AG04450 (cell line): ENCODE measurements around the gene MEN1. TPM values are rescaled to one million over a fixed set of nuclear protein-coding genes. Genes with fewer than 3 reads are reported as not detected.

ENCODE experiments used
- CTCF ChIA-PET: fragments of 300-600, 350-600 bp; formaldehyde crosslinking; extraction: SDS; loops from one replicate; lab custom pipeline; 2022; ENCODE audit warnings: antibody characterized with exemption, inconsistent platforms; lab: Charles Lee
- POLR2A ChIA-PET: fragments of 350-600 bp; formaldehyde crosslinking; extraction: SDS; loops from one replicate; lab custom pipeline; 2021; ENCODE audit warnings: antibody characterized with exemption, inconsistent platforms; lab: Yijun Ruan, JAX
- DNase-seq: peaks from one replicate; pipeline ENCODE4 v3.0.0-alpha.2; 2011; ENCODE audit warnings: low read depth, low spot score
- H3K27ac ChIP-seq: one replicate; pipeline ENCODE4 v1.5.1; 2012; ENCODE audit warnings: low read depth, low read length, control low read depth
- H3K27me3 ChIP-seq: one replicate; pipeline ENCODE4 v1.6.0; 2012; ENCODE audit warnings: low read length; ENCODE audit not compliant: control insufficient read depth, insufficient read depth
- H3K4me3 ChIP-seq: 2 replicates; pipeline ENCODE4 v1.5.1; 2011; ENCODE audit warnings: mild to moderate bottlenecking, low read depth, low read length, control low read depth
- H3K9me3 ChIP-seq: 2 replicates; pipeline ENCODE4 v1.5.1; 2012; ENCODE audit warnings: low read length; ENCODE audit not compliant: control insufficient read depth, insufficient read depth
- CTCF ChIP-seq: IDR thresholded peaks from 2 replicates; pipeline ENCODE4 v1.5.1; 2011; ENCODE audit warnings: low read depth, low read length, control low read depth, inconsistent platforms
- polyA plus RNA-seq: library from polyadenylated mRNA; depleted of rRNA; stranded (reverse); fragments of >200 nt; gene quantifications from 2 replicates; pipeline ENCODE4 v1.2.3, GENCODE V29; 2011

Gene MEN1
- polyA plus RNA-seq, 1 experiment, result 15.0 TPM

- H3K27ac ChIP-seq, result no peak overlapping the region
- H3K9me3 ChIP-seq, result no peaks in the 10 kb centered on the region
- POLR2A ChIA-PET, result interaction anchor here (0.6 kb wide), 1 partner anchor 30 kb away, joined by 3 read pairs; no protein-coding TSS in a partner anchor
- no peaks in the 10 kb centered on the region for H3K27me3 ChIP-seq
- CTCF ChIA-PET, result no interaction called here
- H3K4me3 ChIP-seq, result no peak overlapping the region
- no peak for TF ChIP-seq CTCF
- no peak for DNase-seq
Observed at GRCh38 chr11:64799256-64799622, 11.1 kb downstream of the MEN1 start.

GRCh38 chr11:64796757-64797541, 13.4 kb downstream of the MEN1 start:
- H3K27me3 ChIP-seq, result no peaks in the 10 kb centered on the region
- no peak for DNase-seq
- no peak overlapping the region for H3K27ac ChIP-seq
- ChIA-PET CTCF (no interaction called here), POLR2A (interaction anchor here (0.6 to 1.2 kb wide), 2 partner anchors 10 to 18 kb away, joined by 3 read pairs; no protein-coding TSS in a partner anchor)
- H3K4me3 ChIP-seq, result no peak overlapping the region
- no peaks in the 10 kb centered on the region for H3K9me3 ChIP-seq
- TF ChIP-seq CTCF, result no peak

GRCh38 chr11:64796047-64796756, 14.1 kb downstream of the MEN1 start:
- no peak for DNase-seq
- no peak overlapping the region for H3K4me3 ChIP-seq
- H3K27ac ChIP-seq, result no peak overlapping the region
- TF ChIP-seq CTCF, result no peak
- no peaks in the 10 kb centered on the region for H3K9me3 ChIP-seq
- ChIA-PET CTCF (no interaction called here), POLR2A (no interaction called here)
- no peaks in the 10 kb centered on the region for H3K27me3 ChIP-seq

GRCh38 chr11:64794526-64794925, 15.8 kb downstream of the MEN1 start:
- no peak for TF ChIP-seq CTCF
- H3K27me3 ChIP-seq, result no peaks in the 10 kb centered on the region
- DNase-seq, result no peak
- H3K4me3 ChIP-seq, result no peak overlapping the region
- CTCF ChIA-PET, result interaction anchor here (0.6 kb wide), 1 partner anchor 221 kb away, joined by 8 read pairs; no protein-coding TSS in a partner anchor
- no peak overlapping the region for H3K27ac ChIP-seq
- POLR2A ChIA-PET, result interaction anchor here (0.5 to 0.6 kb wide), 2 partner anchors 22 to 35 kb away, joined by 3 to 5 read pairs; partner anchors contain the start of gene PYGM
- no peaks in the 10 kb centered on the region for H3K9me3 ChIP-seq
